B cell (primary cell): ENCODE results near the gene YPEL3. TPM values are rescaled to one million over a fixed set of nuclear protein-coding genes. Genes with fewer than 3 reads are reported as not detected.

Experiments
- ATAC-seq: fragments of 200-7000 bp; cut with Tn5 transposase; one replicate; pipeline ENCODE4 v1.10.0; 2021; ENCODE audit warnings: low read depth, mild to moderate bottlenecking, moderate number of reproducible peaks, moderate library complexity
- CTCF ChIA-PET: fragments of 350-600 bp; sonication (Branson Sonifier 250); formaldehyde crosslinking; loops from one replicate; lab custom pipeline; 2021; ENCODE audit warnings: antibody characterized with exemption, inconsistent platforms; lab: Charles Lee
- POLR2A ChIA-PET: fragments of 350-600 bp; sonication (Branson Sonifier 250); formaldehyde crosslinking; loops from one replicate; lab custom pipeline; 2021; ENCODE audit warnings: antibody characterized with exemption; lab: Charles Lee
- DNase-seq: peaks from one replicate; pipeline ENCODE4 v3.0.0; 2013
- H2AFZ ChIP-seq: 2 replicates; pipeline ENCODE4 v1.6.1; 2012; ENCODE audit warnings: mild to moderate bottlenecking, low read depth, low read length; ENCODE audit not compliant: insufficient read depth, poor library complexity, severe bottlenecking
- H3K27ac ChIP-seq, 2 donors: 1 replicate in 1 of 2; 2 replicates in 1 of 2; pipeline ENCODE4 v1.5.1; 2012 to 2013; ENCODE audit warnings: low read length in 2 of 2, mild to moderate bottlenecking in 2 of 2, moderate library complexity in 1 of 2
- H3K27me3 ChIP-seq, 4 experiments: fragments of 200-600 bp in 1 of 4; sonication (generic) in 1 of 4; replicated peaks in 1 of 4; 1 replicate in 2 of 4; 2 replicates in 2 of 4; pipeline versions ENCODE4 v1.6.1 to v1.7.0; 2013 to 2016; ENCODE audit warnings: low read length in 3 of 4, mild to moderate bottlenecking in 2 of 4, mixed read lengths in 1 of 4, moderate library complexity in 1 of 4; ENCODE audit not compliant: insufficient read depth in 4 of 4, control insufficient read depth in 3 of 4; ENCODE audit errors: control extremely low read depth in 1 of 4
- H3K36me3 ChIP-seq, 2 experiments: replicated peaks in 1 of 2; 1 replicate in 1 of 2; 2 replicates in 1 of 2; pipeline versions ENCODE4 v1.6.1 to v1.7.1; 2013; ENCODE audit warnings: low read length in 1 of 2; ENCODE audit not compliant: insufficient read depth in 2 of 2, control insufficient read depth in 1 of 2; ENCODE audit errors: control extremely low read depth in 1 of 2, extremely low read depth in 1 of 2
- H3K4me1 ChIP-seq, 2 donors: fragments of 200-600 bp in 1 of 2; sonication (generic) in 1 of 2; 1 replicate in 1 of 2; 2 replicates in 1 of 2; pipeline versions ENCODE4 v1.5.1 to v1.6.1; 2013 to 2017; ENCODE audit warnings: low read length in 2 of 2; ENCODE audit not compliant: control insufficient read depth in 2 of 2, insufficient read depth in 2 of 2
- H3K4me2 ChIP-seq: replicated peaks from 2 replicates; pipeline ENCODE3; 2012; ENCODE audit warnings: mild to moderate bottlenecking, low read depth, low read length; ENCODE audit not compliant: poor library complexity, severe bottlenecking
- H3K4me3 ChIP-seq, 5 experiments: fragments of 200-600 bp in 1 of 5; sonication (generic) in 1 of 5; 1 replicate in 3 of 5; 2 replicates in 2 of 5; pipeline versions ENCODE4 v1.5.1 to v1.7.0; 2011 to 2016; ENCODE audit warnings: low read length in 4 of 5, mild to moderate bottlenecking in 4 of 5, low read depth in 2 of 5, control low read depth in 1 of 5, moderate library complexity in 1 of 5; ENCODE audit not compliant: insufficient read depth in 1 of 5; ENCODE audit errors: control extremely low read depth in 1 of 5, extremely low read depth in 1 of 5
- H3K79me2 ChIP-seq: fragments of 200-600 bp; sonication (generic); one replicate; pipeline ENCODE4 v1.6.0; 2016; ENCODE audit warnings: low read length; ENCODE audit not compliant: control insufficient read depth, insufficient read depth
- H3K9ac ChIP-seq: fragments of 200-600 bp; sonication (generic); 2 replicates; pipeline ENCODE4 v1.6.1; 2017; ENCODE audit warnings: mild to moderate bottlenecking, low read length, moderate library complexity
- H3K9me3 ChIP-seq, 3 donors: one replicate each; pipeline versions ENCODE4 v1.6.1 to v1.7.1; 2013; ENCODE audit warnings: low read length in 2 of 3; ENCODE audit not compliant: control insufficient read depth in 2 of 3, insufficient read depth in 1 of 3; ENCODE audit errors: control extremely low read depth in 1 of 3
- H4K20me1 ChIP-seq: 2 replicates; pipeline ENCODE4 v1.6.0; 2012; ENCODE audit warnings: mild to moderate bottlenecking, low read length; ENCODE audit not compliant: insufficient read depth, control insufficient read depth, poor library complexity, severe bottlenecking
- H3K27ac Mint-ChIP-seq: one replicate; pipeline ENCODE4 v1.8.0; 2021; ENCODE audit warnings: mixed read lengths
- H3K27me3 Mint-ChIP-seq: one replicate; pipeline ENCODE4 v1.8.0; 2021; ENCODE audit warnings: mixed read lengths
- H3K4me1 Mint-ChIP-seq: one replicate; pipeline ENCODE4 v1.8.0; 2021; ENCODE audit warnings: mixed read lengths
- H3K4me3 Mint-ChIP-seq: one replicate; pipeline ENCODE4 v1.8.0; 2021; ENCODE audit warnings: mixed read lengths
- H3K9me3 Mint-ChIP-seq: one replicate; pipeline ENCODE4 v1.8.0; 2022; ENCODE audit warnings: mixed read lengths; ENCODE audit not compliant: insufficient read depth
- CTCF ChIP-seq: fragments of 200-600 bp; IDR thresholded peaks from one replicate; pipeline ENCODE4 v1.8.0; 2022; ENCODE audit warnings: antibody characterized with exemption, mild to moderate bottlenecking
- EZH2 ChIP-seq: IDR thresholded peaks from 2 replicates; pipeline ENCODE4 v1.6.1; 2012; ENCODE audit warnings: borderline replicate concordance, low read depth, mild to moderate bottlenecking, moderate library complexity, low read length; ENCODE audit not compliant: insufficient read depth, poor library complexity, severe bottlenecking
- WGBS: methylation state at CpG from one replicate; pipeline ENCODE4 v1.1.5; 2013; ENCODE audit warnings: missing lambda C conversion rate; ENCODE audit not compliant: insufficient coverage; 5-methylcytosine and 5-hydroxymethylcytosine counted together
- intact Hi-C: fragments of 100-400 bp; cut with micrococcal nuclease; formaldehyde crosslinking; loops from one replicate; pipeline ENCODE4 v1.10.0; 2022
- polyA plus RNA-seq: library from polyadenylated mRNA; depleted of rRNA; stranded (reverse); fragments of >200 nt; gene quantifications from 2 replicates; pipeline ENCODE4 v1.2.3, GENCODE V29; 2012
- total RNA-seq, 2 donors: library from RNA; stranded (reverse); fragments of 120-200 nt in 1 of 2; gene quantifications; 1 replicate in 1 of 2; 2 replicates in 1 of 2; pipeline versions ENCODE4 v1.2.3 to v1.2.4, GENCODE V29; 2013 to 2022

The YPEL3 gene
- total and polyA plus RNA-seq, 2 donors (not counting 1 experiment from before 2014, with no cell fraction given) = 314 to 414 TPM

GRCh38 chr16:30086291-30087140 is 9.5 kb downstream of the YPEL3 start:
- H3K4me3 Mint-ChIP-seq = no peak overlapping the region
- intact Hi-C loops = no loop called here
- Histone ChIP-seq H3K4me2 (no peak overlapping the region), H3K9ac (no peak overlapping the region), H2AFZ (no peak overlapping the region), H3K27ac (no peak overlapping the region), H4K20me1 (no peaks in the 10 kb centered on the region), H3K9me3 (no peaks in the 10 kb centered on the region), H3K36me3 (peaks cover 0 to 37% of the 10 kb centered on the region in 2 experiments), H3K4me1 (peaks cover 5 to 17% of the 10 kb centered on the region in 2 donors), H3K79me2 (no peaks in the 10 kb centered on the region), H3K4me3 (no peak overlapping the region), H3K27me3 (no peaks in the 10 kb centered on the region)
- no peak for DNase-seq
- no peaks in the 10 kb centered on the region for H3K9me3 Mint-ChIP-seq
- ATAC-seq = no peak
- ChIA-PET CTCF (no interaction called here), POLR2A (interaction anchor here (0.5 kb wide), 1 partner anchor 319 kb away, joined by 5 read pairs; no protein-coding TSS in a partner anchor)
- peak overlapping the region; percentile 65 for H3K27ac Mint-ChIP-seq
- H3K27me3 Mint-ChIP-seq = no peaks in the 10 kb centered on the region
- no peak for TF ChIP-seq CTCF
- TF ChIP-seq EZH2 = no peak
- H3K4me1 Mint-ChIP-seq = peaks cover 17% of the 10 kb centered on the region
- WGBS = 92% methylated on average over 19 of the region's 27 CpGs

DNA sequence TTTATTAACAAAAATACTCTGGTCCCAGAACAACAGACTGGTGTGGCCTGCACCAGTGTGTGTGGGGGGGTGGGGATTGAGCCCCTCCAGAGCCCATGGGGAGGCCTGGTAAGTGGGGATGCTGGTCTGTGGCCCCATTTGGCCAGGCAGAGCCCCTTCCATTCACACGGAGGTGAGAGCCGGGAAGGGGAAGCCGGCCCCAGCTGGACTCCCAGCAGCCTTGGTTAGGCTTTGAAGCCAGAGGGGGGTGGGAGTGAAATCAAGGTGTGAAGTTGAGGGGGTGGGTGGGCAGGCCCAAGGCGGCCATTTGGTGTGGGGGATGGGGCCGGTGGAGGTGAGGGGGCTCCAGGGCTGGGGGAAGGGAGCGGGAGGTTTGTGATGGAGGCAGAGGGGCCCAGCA is 10.2 kb downstream of the YPEL3 start:
- Mint-ChIP-seq H3K4me3 (no peak overlapping the region), H3K9me3 (no peaks in the 10 kb centered on the region), H3K4me1 (peaks cover 16% of the 10 kb centered on the region), H3K27me3 (no peaks in the 10 kb centered on the region), H3K27ac (no peak overlapping the region)
- peaks cover under 1% of the 10 kb centered on the region for H3K79me2 ChIP-seq
- H3K4me2 ChIP-seq = no peak overlapping the region
- no peak overlapping the region for H2AFZ ChIP-seq
- H4K20me1 ChIP-seq = peaks cover 5% of the 10 kb centered on the region
- H3K36me3 ChIP-seq = peaks cover 0 to 43% of the 10 kb centered on the region in 2 experiments
- H3K27me3 ChIP-seq = no peaks in the 10 kb centered on the region
- no peak for ATAC-seq
- DNase-seq = no peak
- peaks cover 0 to 10% of the 10 kb centered on the region in 2 donors for H3K4me1 ChIP-seq
- no peaks in the 10 kb centered on the region for H3K9me3 ChIP-seq
- POLR2A ChIA-PET = no interaction called here
- 100% methylated on average over 5 of the region's 6 CpGs for WGBS
- intact Hi-C loops = no loop called here
- no peak for TF ChIP-seq CTCF
- no peak for TF ChIP-seq EZH2
- CTCF ChIA-PET = no interaction called here
- H3K27ac ChIP-seq = no peak overlapping the region
- no peak overlapping the region for H3K9ac ChIP-seq
- H3K4me3 ChIP-seq = no peak overlapping the region
